Measurements from ENCODE around the gene CLK3.

CLK3 gene

GRCh38 chr15:74604983-74605794 lies 10.4 kb upstream of the CLK3 start:
- no peak overlapping the region for H3K27ac ChIP-seq (ENCODE audit: low read length)

GRCh38 chr15:74605795-74606150 lies 9.9 kb upstream of the CLK3 start:
- Histone ChIP-seq H3K27me3 (ENCODE audit: insufficient read depth, low read length) (peaks cover 13% of the 10 kb centered on the region; the same call in 1 of the 2 replicates), H3K4me3 (ENCODE audit: low read length) (no peak overlapping the region), H3K4me1 (ENCODE audit: insufficient read depth, low read length) (no peaks in the 10 kb centered on the region), H3K27ac (ENCODE audit: low read length) (no peak overlapping the region), H3K36me3 (ENCODE audit: insufficient read depth, low read depth, low read length) (no peaks in the 10 kb centered on the region), H3K9me3 (ENCODE audit: insufficient read depth, low read depth, low read length) (no peaks in the 10 kb centered on the region), H3K9ac (ENCODE audit: low read depth, low read length) (no peak overlapping the region)

More at GRCh38 chr15:74604983-74605794, 10.4 kb upstream of the CLK3 start:
- no peaks in the 10 kb centered on the region for H3K4me1 ChIP-seq (ENCODE audit: insufficient read depth, low read length)
- H3K27me3 ChIP-seq (ENCODE audit: insufficient read depth, low read length) = peaks cover 13% of the 10 kb centered on the region; the same call in 1 of the 2 replicates
- no peak overlapping the region for H3K9ac ChIP-seq (ENCODE audit: low read depth, low read length)
- H3K9me3 ChIP-seq (ENCODE audit: insufficient read depth, low read depth, low read length) = no peaks in the 10 kb centered on the region
- no peaks in the 10 kb centered on the region for H3K36me3 ChIP-seq (ENCODE audit: insufficient read depth, low read depth, low read length)
- H3K4me3 ChIP-seq (ENCODE audit: low read length) = no peak overlapping the region

- no peaks in the 10 kb centered on the region for H3K36me3 ChIP-seq (ENCODE audit: insufficient read depth, low read depth, low read length)
- no peak overlapping the region for H3K9ac ChIP-seq (ENCODE audit: low read depth, low read length)
- H3K4me1 ChIP-seq (ENCODE audit: insufficient read depth, low read length) = no peaks in the 10 kb centered on the region
- peaks cover 36% of the 10 kb centered on the region for H3K27me3 ChIP-seq (ENCODE audit: insufficient read depth, low read length)
- no peaks in the 10 kb centered on the region for H3K9me3 ChIP-seq (ENCODE audit: insufficient read depth, low read depth, low read length)
- no peak overlapping the region for H3K4me3 ChIP-seq (ENCODE audit: low read length)
- no peak overlapping the region for H3K27ac ChIP-seq (ENCODE audit: low read length)
These were observed 6.8 kb upstream of the CLK3 start for GRCh38 chr15:74608786-74609185.

GRCh38 chr15:74609938-74610301 lies 5.7 kb upstream of the CLK3 start:
- Histone ChIP-seq H3K27ac (ENCODE audit: low read length) (no peak overlapping the region), H3K9ac (ENCODE audit: low read depth, low read length) (no peak overlapping the region), H3K36me3 (ENCODE audit: insufficient read depth, low read depth, low read length) (no peaks in the 10 kb centered on the region), H3K4me3 (ENCODE audit: low read length) (no peak overlapping the region), H3K9me3 (ENCODE audit: insufficient read depth, low read depth, low read length) (no peaks in the 10 kb centered on the region), H3K4me1 (ENCODE audit: insufficient read depth, low read length) (no peaks in the 10 kb centered on the region), H3K27me3 (ENCODE audit: insufficient read depth, low read length) (peaks cover 41% of the 10 kb centered on the region)

- Histone ChIP-seq H3K27me3 (ENCODE audit: insufficient read depth, low read length) (peaks cover 41% of the 10 kb centered on the region), H3K9me3 (ENCODE audit: insufficient read depth, low read depth, low read length) (no peaks in the 10 kb centered on the region), H3K27ac (ENCODE audit: low read length) (no peak overlapping the region)
These were observed 5.2 kb upstream of the CLK3 start for GRCh38 chr15:74610302-74610951.

GRCh38 chr15:74611341-74611740 lies 4.3 kb upstream of the CLK3 start:
- no peaks in the 10 kb centered on the region for H3K9me3 ChIP-seq (ENCODE audit: insufficient read depth, low read depth, low read length)
- peaks cover 41% of the 10 kb centered on the region for H3K27me3 ChIP-seq (ENCODE audit: insufficient read depth, low read length)
- no peak overlapping the region for H3K27ac ChIP-seq (ENCODE audit: low read length)
- no peak overlapping the region for H3K9ac ChIP-seq (ENCODE audit: low read depth, low read length)
- H3K4me3 ChIP-seq (ENCODE audit: low read length) = no peak overlapping the region
- H3K36me3 ChIP-seq (ENCODE audit: insufficient read depth, low read depth, low read length) = no peaks in the 10 kb centered on the region
- no peaks in the 10 kb centered on the region for H3K4me1 ChIP-seq (ENCODE audit: insufficient read depth, low read length)

More at GRCh38 chr15:74610302-74610951, 5.2 kb upstream of the CLK3 start:
- Histone ChIP-seq H3K9ac (ENCODE audit: low read depth, low read length) (no peak overlapping the region), H3K4me1 (ENCODE audit: insufficient read depth, low read length) (no peaks in the 10 kb centered on the region), H3K4me3 (ENCODE audit: low read length) (no peak overlapping the region), H3K36me3 (ENCODE audit: insufficient read depth, low read depth, low read length) (no peaks in the 10 kb centered on the region)

- H3K4me3 ChIP-seq (ENCODE audit: low read length) = no peak overlapping the region
- H3K9ac ChIP-seq (ENCODE audit: low read depth, low read length) = no peak overlapping the region
- no peaks in the 10 kb centered on the region for H3K9me3 ChIP-seq (ENCODE audit: insufficient read depth, low read depth, low read length)
- no peak overlapping the region for H3K27ac ChIP-seq (ENCODE audit: low read length)
- H3K4me1 ChIP-seq (ENCODE audit: insufficient read depth, low read length) = peaks cover 4% of the 10 kb centered on the region
- peaks cover 41% of the 10 kb centered on the region for H3K27me3 ChIP-seq (ENCODE audit: insufficient read depth, low read length)
- H3K36me3 ChIP-seq (ENCODE audit: insufficient read depth, low read depth, low read length) = no peaks in the 10 kb centered on the region
These were observed 3.8 kb upstream of the CLK3 start for GRCh38 chr15:74611834-74612233.

GRCh38 chr15:74612677-74613076 lies 3.0 kb upstream of the CLK3 start:
- Histone ChIP-seq H3K36me3 (ENCODE audit: insufficient read depth, low read depth, low read length) (no peaks in the 10 kb centered on the region), H3K27ac (ENCODE audit: low read length) (no peak overlapping the region), H3K4me1 (ENCODE audit: insufficient read depth, low read length) (peaks cover 7% of the 10 kb centered on the region), H3K9me3 (ENCODE audit: insufficient read depth, low read depth, low read length) (no peaks in the 10 kb centered on the region), H3K9ac (ENCODE audit: low read depth, low read length) (no peak overlapping the region), H3K4me3 (ENCODE audit: low read length) (no peak overlapping the region), H3K27me3 (ENCODE audit: insufficient read depth, low read length) (peaks cover 35% of the 10 kb centered on the region)

GRCh38 chr15:74613089-74613952 lies 2.3 kb upstream of the CLK3 start:
- Histone ChIP-seq H3K9me3 (ENCODE audit: insufficient read depth, low read depth, low read length) (no peaks in the 10 kb centered on the region), H3K36me3 (ENCODE audit: insufficient read depth, low read depth, low read length) (no peaks in the 10 kb centered on the region), H3K4me3 (ENCODE audit: low read length) (no peak overlapping the region), H3K9ac (ENCODE audit: low read depth, low read length) (no peak overlapping the region; the same call in 1 of the 2 replicates), H3K27ac (ENCODE audit: low read length) (no peak overlapping the region), H3K4me1 (ENCODE audit: insufficient read depth, low read length) (peaks cover 7% of the 10 kb centered on the region), H3K27me3 (ENCODE audit: insufficient read depth, low read length) (peaks cover 29% of the 10 kb centered on the region)

- peak overlapping the region; percentile 84 for H3K9ac ChIP-seq (ENCODE audit: low read depth, low read length)
- peaks cover 3% of the 10 kb centered on the region; the same call in 1 of the 2 replicates for H3K36me3 ChIP-seq (ENCODE audit: insufficient read depth, low read depth, low read length)
- no peaks in the 10 kb centered on the region for H3K9me3 ChIP-seq (ENCODE audit: insufficient read depth, low read depth, low read length)
- H3K27ac ChIP-seq (ENCODE audit: low read length) = no peak overlapping the region
- peak overlapping the region; percentile 97 for H3K4me3 ChIP-seq (ENCODE audit: low read length)
- H3K27me3 ChIP-seq (ENCODE audit: insufficient read depth, low read length) = peaks cover 28% of the 10 kb centered on the region
- peaks cover 7% of the 10 kb centered on the region for H3K4me1 ChIP-seq (ENCODE audit: insufficient read depth, low read length)
These were observed 1.5 kb upstream of the CLK3 start for GRCh38 chr15:74613953-74614743.

Data from iPS-20b (cell line).